Stimulated activated naive CD8-positive, alpha-beta T cell treated with anti-CD3 and anti-CD28 coated beads, Interleukin-15, Interleukin-2, amounts not matched to agents 100 U/mL and 50 U/mL, for 24 hours (primary cell): ENCODE data around the gene KCTD15.
A peak's percentile ranks its signal among the peaks of the same experiment; 100 is the strongest.

Source experiments
- ATAC-seq: fragments of 150-1000 bp; cut with Tn5 transposase; one replicate; pipeline ENCODE4 v1.10.0; 2021
- DNase-seq: peaks from one replicate; pipeline ENCODE4 v3.0.0; 2021

KCTD15 gene

GRCh38 chr19:33797802-33798671, 1.4 kb downstream of the KCTD15 start:
- no peak for ATAC-seq
- DNase-seq = peak; percentile 32

- ATAC-seq = no peak
- no peak for DNase-seq
Observed at GRCh38 chr19:33798681-33799111, 2.0 kb downstream of the KCTD15 start.

GRCh38 chr19:33799476-33799875, 2.8 kb downstream of the KCTD15 start:
- ATAC-seq (no peak), DNase-seq (no peak)

- no peak for ATAC-seq
- no peak for DNase-seq
Observed at GRCh38 chr19:33800012-33800680, 3.5 kb downstream of the KCTD15 start.

- ATAC-seq (no peak), DNase-seq (no peak)
Observed at GRCh38 chr19:33801411-33801810, 4.7 kb downstream of the KCTD15 start.

- ATAC-seq (no peak), DNase-seq (no peak)
Observed at GRCh38 chr19:33802001-33802400, 5.3 kb downstream of the KCTD15 start.

- no peak for DNase-seq
- ATAC-seq = no peak
Observed at GRCh38 chr19:33802801-33803200, 6.1 kb downstream of the KCTD15 start.

- ATAC-seq = no peak
- DNase-seq = no peak
Observed at GRCh38 chr19:33803383-33803782, 6.7 kb downstream of the KCTD15 start.

- DNase-seq = no peak
- no peak for ATAC-seq
Observed at GRCh38 chr19:33804021-33804799, 7.5 kb downstream of the KCTD15 start.

GRCh38 chr19:33805313-33805712, 8.6 kb downstream of the KCTD15 start:
- no peak for ATAC-seq
- no peak for DNase-seq

GRCh38 chr19:33805840-33806433, 9.3 kb downstream of the KCTD15 start:
- DNase-seq (no peak), ATAC-seq (no peak)

- DNase-seq = no peak
- ATAC-seq = no peak
Observed at GRCh38 chr19:33806434-33806881, 9.8 kb downstream of the KCTD15 start.

- DNase-seq (no peak), ATAC-seq (no peak)
Observed at GRCh38 chr19:33808399-33808798, 11.7 kb downstream of the KCTD15 start.

- ATAC-seq = no peak
- DNase-seq = no peak
Observed at GRCh38 chr19:33809960-33810359, 13.3 kb downstream of the KCTD15 start.

GRCh38 chr19:33810821-33811220, 14.2 kb downstream of the KCTD15 start:
- no peak for DNase-seq
- ATAC-seq = no peak

GRCh38 chr19:33811246-33811645, 14.6 kb downstream of the KCTD15 start:
- DNase-seq = no peak
- no peak for ATAC-seq

GRCh38 chr19:33811736-33812387, 15.2 kb downstream of the KCTD15 start:
- no peak for ATAC-seq
- DNase-seq = no peak

GRCh38 chr19:33812388-33813330, 16.0 kb downstream of the KCTD15 start:
- DNase-seq (no peak), ATAC-seq (no peak)

GRCh38 chr19:33813391-33814101, 16.9 kb downstream of the KCTD15 start:
- no peak for DNase-seq
- ATAC-seq = no peak
